WI38 (cell line): ENCODE results near the gene XYLT2.
A peak's percentile ranks its signal among the peaks of the same experiment; 100 is the strongest.

Experiments
- H3K4me3 ChIP-seq: 2 replicates; pipeline ENCODE4 v1.5.1; 2011; ENCODE audit warnings: low read depth, mild to moderate bottlenecking, control low read depth, low read length
- TF ChIP-seq, protein P1 (sequence below): IDR thresholded peaks from 2 replicates; pipeline ENCODE4 v1.5.1; 2012; ENCODE audit warnings: low read depth, mild to moderate bottlenecking, control low read depth, low read length

Gene XYLT2

DNA sequence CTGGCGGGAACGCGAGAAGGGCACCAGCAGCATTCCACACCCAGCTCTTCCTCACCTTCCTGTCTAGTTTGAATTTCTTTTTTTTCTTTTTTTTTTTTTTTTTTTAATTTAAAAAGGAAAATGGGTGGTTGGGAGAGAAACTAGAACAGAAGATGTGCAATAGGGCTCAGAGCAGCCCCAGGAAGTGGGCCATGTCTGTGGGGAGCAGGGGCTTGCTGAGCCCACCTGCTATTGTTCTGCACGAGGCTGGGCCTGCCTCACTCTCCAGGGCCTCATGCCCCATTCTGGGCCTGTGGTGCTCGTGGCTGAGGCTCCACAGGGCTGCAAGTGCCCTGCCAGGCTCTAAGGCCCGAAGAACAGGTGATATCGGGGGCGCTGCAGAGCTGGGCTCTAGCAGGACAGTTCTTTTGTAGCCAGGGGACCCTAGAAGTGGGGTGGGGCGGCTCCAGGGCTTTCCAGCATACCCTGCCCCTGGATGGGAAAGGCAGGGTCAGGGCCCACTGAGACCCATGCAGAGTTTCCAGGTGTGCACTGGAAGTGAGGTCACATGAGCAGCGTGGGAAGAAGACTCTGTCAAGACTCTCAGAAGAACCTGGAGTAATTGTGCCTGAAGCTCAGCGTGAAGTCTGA is 14.7 kb downstream of the XYLT2 start:
- TF ChIP-seq, protein P1, sequence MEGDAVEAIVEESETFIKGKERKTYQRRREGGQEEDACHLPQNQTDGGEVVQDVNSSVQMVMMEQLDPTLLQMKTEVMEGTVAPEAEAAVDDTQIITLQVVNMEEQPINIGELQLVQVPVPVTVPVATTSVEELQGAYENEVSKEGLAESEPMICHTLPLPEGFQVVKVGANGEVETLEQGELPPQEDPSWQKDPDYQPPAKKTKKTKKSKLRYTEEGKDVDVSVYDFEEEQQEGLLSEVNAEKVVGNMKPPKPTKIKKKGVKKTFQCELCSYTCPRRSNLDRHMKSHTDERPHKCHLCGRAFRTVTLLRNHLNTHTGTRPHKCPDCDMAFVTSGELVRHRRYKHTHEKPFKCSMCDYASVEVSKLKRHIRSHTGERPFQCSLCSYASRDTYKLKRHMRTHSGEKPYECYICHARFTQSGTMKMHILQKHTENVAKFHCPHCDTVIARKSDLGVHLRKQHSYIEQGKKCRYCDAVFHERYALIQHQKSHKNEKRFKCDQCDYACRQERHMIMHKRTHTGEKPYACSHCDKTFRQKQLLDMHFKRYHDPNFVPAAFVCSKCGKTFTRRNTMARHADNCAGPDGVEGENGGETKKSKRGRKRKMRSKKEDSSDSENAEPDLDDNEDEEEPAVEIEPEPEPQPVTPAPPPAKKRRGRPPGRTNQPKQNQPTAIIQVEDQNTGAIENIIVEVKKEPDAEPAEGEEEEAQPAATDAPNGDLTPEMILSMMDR, result no peak
- H3K4me3 ChIP-seq, result no peak overlapping the region

DNA sequence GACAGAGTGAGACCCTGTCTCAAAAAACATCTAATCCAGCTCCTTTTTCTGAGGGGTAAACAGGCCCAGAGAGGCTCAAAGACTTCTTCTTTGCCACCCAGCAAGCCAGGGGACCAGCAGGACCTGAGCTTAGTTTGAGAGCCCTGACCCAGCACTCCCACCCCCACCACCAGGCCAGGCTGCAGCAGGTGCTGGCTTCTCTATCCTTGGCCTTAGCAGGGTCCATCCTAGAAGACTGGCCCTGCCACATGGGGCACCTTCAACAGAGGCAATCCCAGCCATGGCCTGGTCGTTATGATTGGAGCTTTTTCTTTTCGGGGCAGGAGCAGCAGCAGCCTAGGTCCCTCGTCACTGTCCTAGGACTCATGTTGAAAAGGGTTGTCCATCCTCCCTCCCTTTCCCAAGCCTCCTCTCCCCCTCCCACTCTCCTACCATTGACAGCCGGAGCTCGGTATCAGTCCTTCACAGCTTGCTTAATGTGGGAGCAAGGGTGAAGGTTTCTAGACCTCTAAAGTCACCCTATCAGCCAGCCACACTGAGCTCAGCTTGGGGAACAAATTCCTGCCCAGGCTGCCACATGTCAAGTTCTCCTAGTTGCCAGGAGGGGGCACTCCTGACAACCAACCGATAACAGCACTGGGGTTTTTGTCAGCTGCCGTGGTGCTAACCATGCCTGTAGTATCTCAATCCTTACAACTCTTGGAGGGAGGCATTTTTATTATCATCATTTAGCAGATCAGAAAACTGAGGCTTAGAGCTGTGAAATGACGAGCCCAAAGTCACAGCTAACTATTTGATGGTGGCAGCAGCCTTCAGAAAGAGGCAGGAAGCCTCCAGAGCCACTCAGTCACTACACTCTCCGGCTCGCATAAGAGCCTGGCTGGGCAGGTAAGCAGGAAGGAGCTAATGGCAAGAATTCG is 15.9 kb downstream of the XYLT2 start:
- TF ChIP-seq, protein P1, result peak; percentile 77
- H3K4me3 ChIP-seq, result no peak overlapping the region

DNA sequence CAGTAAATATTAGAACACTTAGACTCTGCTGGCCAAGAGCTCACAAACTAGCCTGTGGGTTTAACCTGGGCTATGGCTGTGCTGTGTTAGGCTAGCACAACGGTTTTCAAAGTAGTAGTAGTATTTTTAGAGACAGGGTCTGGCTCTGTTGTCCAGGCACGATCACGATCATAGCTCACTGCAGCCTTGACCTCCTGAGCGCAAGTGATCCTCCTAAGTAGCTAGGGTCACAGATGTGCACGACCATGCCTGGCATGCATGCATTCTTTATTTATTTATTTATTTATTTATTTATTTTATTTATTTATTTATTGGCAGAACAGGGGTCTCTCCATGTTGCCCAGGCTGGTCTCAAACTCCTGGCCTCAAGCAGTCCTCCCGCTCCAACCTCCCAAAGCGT is 16.7 kb downstream of the XYLT2 start:
- H3K4me3 ChIP-seq, result no peak overlapping the region
- TF ChIP-seq, protein P1, result no peak

DNA sequence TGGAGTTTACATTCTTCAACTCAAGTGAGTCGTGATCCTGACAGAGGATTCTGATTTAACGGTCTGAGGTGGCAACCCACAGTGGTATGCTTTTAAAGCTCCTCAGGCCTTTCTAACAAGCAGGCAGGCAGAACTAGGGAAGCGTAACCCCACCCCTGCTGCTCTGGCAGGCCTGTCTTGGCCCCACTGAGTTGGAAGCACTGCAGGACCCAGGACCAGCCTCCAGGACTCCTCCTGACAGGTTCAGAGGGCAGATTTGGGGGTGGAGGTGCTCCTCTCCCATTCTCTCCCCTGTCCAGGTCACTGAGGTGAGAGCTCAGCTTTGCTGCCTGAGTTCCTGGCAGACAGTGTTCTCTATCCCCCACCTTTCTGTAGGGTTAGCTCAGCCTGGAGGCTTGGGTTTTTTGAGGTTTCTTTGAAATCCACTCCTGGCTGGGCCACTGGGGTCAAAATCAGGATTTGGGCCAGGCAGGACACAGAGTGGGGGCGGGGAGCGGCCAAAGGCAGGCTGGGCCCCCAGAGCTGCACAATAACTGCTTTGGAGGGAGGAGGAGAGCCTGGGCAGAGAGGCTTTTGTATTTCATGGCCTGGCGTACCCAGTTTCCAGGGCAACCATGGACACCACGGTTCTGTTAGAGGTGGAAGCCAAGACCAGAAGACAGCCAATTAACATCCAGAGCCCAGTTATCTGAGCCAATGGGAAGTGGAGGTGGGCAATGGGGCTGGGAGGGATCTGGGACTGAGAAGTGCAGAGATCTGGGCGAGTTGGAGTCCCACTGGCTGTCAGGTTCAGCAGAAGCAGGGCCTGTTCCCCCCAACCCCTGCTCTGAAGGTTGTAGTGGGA is 17.5 kb downstream of the XYLT2 start:
- no peak overlapping the region for H3K4me3 ChIP-seq

DNA sequence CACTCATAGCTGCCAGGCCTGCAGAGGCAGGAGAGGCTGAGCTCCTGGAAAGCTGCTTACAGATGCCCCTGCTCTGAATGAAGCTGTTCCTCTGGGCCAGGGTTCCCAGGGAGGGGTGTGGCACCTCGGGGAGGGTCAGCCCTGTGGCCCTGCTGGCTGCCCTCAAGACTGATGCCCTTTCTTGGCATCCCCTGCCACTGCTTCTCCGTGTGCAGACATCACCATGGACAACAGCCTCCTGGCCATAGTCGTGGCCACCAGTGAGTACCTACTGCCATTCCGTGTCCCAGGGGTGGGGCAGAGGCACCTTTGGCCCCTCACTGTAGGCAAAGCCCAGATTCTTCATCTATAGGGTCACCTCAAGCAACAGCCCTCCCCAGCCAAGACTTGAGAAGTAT is 18.1 kb downstream of the XYLT2 start:
- TF ChIP-seq, protein P1, result no peak
- H3K4me3 ChIP-seq, result no peak overlapping the region

More for the DNA sequence above, 17.5 kb downstream of the XYLT2 start:
- TF ChIP-seq, protein P1, result no peak

GRCh38 chr17:50364715-50365114 is 18.8 kb downstream of the XYLT2 start:
- TF ChIP-seq, protein P1, result 0 out of 2 replicates have a peak, but pooled peaks have one; percentile 11
- H3K4me3 ChIP-seq, result no peak overlapping the region
